Stimulated activated CD4-positive, alpha-beta T cell treated with anti-CD3 and anti-CD28 coated beads, Interleukin-12 subunit alpha, Interleukin-12 subunit beta, amount 100 ng/mL, for 4 hours (primary cell): ENCODE data around the gene LYRM4.

Experiments
- DNase-seq: peaks from one replicate; pipeline ENCODE4 v3.0.0-alpha.2; 2020

Gene LYRM4

DNA sequence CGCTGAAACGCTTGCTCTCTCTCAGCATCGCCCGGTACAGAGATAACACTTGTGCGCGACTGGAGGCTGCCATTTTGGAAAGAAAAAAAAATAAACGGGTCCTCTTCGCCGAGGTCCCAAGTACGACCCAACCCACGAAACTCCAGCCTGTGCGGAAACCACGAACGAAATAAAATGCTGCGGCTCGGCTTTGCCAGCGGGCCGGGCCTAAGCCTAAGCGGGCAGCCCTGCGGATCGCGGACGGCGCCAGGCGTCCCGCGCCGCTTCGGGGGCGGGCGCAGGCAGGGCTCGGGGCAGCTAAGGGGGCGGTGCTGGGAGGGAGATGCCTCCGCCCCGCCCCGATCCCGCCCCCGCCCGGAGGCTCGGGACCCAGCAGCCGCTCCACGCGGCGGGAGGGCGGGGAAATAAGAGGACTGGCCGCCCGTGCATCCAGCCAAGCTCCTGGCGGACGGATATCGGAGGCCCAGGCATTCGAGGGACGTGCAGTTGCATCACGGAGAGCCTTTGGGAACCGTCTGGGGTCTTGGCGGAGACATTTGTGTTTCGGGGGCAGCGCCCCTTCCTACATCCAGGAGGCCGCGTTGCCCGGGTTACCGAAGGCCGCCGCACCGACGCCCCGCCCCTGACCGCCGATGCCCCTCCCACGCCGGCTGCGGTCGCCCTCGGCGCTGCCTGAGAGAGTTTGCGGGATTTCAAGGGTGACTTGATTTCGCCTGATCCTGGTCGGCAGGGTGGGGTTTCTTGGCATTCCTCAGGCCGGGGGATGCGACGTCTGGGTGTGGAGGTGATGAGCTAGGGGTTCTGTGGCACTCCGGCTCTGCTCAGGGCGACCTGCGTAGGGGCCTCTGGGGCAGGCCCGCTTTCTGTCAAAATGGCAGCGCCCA lies at the start of gene LYRM4, which contains the start of gene FARS2:
LYRM4 (minus strand) TSS at position 290 of the 884 bp plus-strand sequence; CDS start at position 73, 217 bp downstream.
FARS2 (plus strand) TSS at position 853 of the 884 bp plus-strand sequence.
- DNase-seq, result peak; percentile 90

DNA sequence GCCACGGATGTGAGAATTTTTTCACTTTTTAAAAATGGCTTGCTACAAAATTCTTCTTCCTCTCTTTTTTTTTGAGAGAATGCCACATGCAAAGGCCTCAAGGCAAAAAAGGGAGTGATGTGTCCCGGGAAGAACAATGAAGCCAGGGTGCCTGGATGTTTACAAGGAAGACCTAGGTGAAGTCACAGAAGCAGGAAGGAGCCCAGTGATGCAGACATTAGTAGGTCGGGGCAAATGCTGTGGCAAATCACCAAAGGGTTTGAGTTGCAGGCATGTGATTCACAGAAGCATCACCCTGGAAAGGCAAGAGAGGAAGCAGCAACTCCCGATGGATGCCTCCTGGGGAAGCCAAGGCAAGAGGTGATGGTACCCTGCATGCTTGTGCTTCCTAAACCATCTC lies 47.3 kb upstream of the LYRM4 start:
- no peak for DNase-seq

DNA sequence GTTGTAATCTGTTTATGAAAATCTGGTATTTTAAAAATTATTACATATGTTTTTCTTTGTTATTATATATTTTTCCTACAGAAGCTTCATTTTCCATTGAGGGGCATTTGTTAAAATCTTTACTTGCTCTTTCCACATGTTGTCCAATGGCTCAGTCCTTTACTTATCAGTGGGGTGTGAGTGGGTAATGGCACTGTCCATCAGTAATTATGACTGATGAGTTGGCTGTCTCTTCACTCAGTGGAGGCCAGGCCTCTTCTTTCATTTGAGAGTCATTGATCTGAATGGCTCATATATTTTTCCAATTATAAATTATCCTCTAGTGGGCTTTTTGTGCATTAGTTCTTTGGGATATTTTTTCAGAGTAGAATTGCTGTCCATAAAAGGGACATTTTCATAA lies 46.3 kb upstream of the LYRM4 start:
- no peak for DNase-seq

DNA sequence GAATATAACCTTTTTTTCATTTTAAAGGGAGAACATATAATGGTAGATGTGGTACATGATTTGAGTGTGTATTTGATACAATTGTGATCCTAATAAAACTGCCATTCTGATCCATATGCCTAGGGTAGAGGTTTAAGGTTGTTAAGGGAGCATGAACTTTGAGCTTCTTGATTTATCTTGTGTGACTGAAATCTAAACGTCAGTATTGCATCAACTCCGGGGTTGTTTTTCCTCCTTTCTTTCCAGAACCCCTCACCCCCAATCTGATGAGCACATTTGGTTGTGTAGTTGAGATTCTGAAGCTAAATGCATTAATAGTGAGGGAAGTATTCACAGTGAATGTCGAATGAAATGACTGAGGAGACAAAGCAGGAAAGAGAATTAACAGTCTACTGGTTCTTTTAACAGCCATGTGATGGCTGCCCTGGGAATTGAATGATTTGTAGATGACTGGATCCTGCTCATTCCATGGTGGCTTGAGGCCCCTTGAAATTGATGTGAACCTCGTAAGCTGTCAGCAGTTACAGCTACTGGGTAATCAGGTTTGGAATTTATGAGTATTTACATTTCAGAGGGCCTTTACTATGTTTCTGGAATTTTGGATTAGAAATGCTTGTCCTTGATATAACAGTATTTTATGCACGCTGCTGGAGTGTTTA lies 45.3 kb upstream of the LYRM4 start:
- DNase-seq, result no peak

DNA sequence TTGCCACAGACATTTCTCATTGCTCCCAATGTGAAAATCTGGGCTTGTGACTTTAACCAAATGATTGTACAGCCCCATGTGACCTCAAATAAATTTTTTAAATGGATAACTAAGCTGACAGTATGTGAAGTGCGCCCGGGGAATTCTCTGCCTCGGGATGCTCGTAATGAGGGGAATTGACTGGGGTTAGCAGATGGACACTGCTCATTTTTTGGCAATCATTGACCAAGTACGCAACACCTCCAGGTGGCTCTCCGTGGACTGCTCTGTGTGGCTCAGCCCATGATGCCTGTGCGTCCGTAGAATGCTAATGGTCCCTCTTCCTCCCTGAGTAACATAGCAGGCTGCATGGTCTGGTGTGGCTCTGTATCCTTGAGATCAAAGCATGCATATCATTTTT lies 42.9 kb upstream of the LYRM4 start:
- no peak for DNase-seq

DNA sequence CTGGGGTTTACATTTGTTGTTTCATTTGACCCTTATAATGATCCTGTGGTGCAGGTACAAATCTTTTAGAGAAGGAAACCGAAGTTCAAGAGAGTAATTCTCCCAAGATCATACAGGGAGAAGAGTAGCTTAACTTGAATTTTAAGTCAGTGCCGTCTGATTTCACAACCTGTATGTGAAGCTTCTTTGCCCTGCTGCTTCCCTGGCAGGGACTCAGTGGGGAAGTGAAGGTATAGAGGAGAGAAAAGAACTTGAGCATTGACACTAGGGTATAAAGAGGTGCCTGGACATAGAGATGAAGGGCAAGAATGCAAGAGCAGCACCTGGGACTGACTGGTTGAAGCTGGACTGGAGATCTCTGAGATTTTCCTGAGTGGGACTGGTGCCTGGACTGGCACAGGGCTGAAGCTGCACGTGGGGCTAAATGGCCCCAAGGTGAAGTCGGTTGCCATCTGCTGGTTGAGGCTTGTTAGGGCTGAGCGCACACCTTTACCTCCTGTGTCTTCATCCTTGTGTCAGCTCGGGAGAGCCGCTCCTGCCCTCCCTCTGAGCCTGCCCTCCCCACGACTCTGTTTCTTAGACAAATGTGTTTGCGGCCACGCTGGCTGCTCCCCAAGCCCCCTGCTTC lies 42.4 kb upstream of the LYRM4 start:
- DNase-seq, result peak; percentile 45

DNA sequence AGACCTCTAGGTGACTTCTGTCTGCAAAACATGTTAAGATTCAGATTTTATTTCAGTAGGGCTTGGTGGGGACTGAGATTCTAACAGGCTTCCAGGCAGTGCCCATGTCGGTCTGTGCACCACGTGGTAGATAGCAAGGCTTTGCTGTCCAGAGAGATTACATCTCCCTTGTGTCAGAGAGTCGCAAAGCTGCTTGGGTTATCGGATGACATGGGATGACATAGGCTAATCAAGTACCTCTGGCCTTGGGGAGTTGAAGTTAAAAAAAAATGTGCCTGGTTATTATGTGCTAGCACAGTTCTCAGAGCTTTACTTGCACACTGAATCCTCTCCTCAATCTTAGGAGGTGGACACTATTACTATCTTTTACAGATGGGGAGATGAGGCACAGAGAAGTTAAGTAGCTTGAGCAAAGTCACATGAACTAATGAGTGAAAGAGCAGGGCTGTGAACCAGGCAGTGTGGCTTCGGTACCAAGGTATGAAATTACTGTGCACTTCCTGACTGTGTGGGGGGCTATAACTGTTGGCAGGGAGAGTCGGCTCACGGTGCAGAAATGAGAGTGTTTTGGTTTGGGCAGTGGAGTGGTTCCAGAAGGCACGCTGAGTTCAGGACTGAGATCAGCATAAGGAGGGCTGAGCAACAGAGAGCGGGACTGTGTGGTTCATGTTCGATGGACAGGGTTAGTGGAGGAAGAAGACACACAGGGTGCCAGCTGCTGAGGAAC lies 41.6 kb upstream of the LYRM4 start:
- peak; percentile 3 for DNase-seq

DNA sequence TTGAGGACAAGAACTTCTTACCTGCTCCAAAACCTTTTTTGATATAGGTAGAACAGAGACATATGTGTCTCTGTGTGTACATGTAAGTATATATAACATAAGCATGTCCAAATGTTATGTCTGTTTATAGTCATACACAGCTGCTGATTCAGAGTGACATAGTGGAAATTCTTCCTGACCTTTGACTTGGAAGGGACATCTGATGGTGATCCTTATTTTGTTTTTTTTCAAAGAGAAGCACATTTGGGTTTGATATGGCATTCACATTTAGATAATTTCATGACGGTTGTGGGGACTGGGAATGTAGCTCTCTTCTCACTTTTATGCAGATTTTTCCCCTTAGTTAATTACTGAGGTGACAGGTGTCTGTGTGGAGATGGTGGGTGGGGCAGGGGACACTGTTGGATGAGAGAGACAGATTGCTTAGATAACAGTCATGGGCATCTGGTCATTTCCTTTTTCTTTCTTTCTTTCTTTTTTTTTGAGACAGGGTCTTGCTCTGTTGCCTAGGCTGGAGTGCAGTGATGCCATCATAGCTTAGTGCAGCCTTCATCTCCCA lies 39.5 kb upstream of the LYRM4 start:
- no peak for DNase-seq

DNA sequence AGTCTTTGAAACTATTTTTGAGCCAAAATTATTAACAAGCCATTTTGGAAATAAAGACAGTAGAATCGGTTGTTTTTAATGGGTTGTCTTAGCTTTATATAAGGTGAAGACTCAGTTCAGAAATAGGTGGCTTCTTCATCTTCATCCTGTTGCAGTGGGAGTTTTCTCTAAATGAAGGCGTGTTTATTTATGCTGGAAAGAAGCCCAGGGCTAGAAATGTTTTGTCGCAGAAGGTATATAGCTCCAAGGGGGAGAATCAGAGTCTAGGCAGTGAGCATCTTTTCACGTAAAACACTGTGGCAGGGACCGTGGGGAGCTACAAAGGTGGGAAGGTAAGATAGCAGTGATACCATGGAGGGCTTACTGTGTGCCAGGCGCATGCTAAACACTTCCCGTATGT lies 34.9 kb upstream of the LYRM4 start:
- no peak for DNase-seq

DNA sequence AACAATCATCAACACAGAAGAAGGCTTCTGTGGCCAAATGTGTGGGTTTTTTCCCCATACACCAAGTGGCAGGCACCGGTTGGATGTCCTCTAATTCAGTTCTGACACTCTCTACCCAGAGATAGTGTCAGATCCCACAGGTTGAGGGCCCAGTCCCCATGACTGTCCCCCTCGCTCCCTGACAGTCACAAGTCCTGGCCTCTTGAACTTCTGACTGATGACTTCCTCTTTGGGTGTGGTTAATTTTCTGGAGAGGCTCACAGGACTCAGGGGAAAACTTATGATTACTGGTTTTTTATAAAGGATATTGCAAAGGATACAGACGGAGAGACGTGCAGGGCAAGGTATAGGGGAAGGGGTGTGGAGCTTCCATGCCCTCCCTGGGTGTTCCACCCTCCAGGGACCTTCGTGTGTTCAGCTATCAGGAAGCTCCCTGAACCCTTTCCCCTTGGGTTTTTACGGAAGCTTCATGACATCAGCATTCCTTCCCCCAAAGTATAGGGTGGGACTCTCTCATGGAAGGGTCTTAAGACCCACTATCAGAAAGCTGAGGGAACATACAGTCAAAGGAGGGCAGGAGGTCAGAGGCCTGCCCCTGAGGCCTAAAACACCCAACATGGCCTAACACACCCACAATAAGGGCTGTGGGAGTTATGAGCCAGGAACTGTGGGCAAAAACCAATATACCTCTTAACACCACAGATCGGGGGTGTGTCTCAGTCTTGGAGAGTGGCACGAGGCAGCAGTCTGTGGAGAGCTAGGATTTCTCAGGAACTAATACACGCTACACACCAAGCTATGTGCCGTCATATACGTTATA lies 33.9 kb upstream of the LYRM4 start:
- no peak for DNase-seq

DNA sequence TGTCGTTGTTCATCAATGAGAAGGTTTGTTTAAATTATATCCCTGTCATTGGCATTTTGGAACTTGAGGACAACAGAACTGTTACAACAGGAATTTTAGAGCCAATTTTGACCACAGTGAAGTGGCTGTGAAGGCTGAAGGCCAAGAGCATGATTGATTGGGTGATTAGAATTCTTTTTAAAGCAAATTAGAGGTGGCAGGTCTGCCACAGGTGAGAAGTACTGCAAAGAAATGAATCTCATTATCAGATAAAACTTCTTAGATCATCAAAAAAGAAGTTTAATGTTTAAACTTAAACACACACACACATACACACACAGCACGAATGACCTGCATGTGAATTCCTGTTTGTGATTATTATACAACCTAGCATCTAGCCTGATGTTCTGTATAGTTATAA lies 32.9 kb upstream of the LYRM4 start:
- DNase-seq, result no peak

DNA sequence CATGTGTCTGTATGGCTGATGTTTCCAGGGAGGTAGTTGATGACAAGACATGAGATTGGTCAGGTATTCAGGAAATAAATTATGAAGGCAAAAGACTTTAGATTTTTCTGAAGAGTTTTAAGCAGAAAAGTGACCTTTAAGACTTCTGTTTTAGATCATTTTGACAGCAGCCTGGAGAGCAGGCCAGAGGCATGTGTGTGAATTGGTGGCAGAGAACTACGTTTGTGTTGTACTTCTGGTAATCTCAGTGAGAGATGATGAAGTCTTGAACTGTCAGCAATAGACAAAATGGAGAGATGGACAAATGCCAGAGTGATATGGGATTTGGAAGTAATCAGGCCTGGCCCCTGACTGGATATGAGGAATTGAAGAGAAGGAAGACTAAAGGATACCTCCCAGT lies 31.4 kb upstream of the LYRM4 start:
- DNase-seq, result no peak

DNA sequence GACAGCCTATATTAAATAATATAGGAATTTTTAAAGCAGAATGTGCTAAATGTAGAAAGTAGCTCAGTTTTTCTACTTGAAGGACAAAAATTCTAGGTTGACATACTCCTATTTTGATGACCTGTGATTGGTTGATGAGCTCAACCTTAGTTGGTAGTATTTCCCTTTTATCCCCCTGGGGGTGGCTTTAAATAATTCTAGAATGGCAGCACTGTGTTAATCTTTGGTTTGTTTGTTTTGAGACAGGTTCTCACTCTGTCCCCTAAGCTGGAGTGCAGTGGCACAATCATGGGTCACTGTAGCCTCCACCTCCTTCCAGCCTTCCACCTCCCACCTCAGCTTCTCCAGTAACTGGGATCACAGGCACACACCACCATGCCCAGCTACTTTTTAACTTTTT lies 29.8 kb upstream of the LYRM4 start:
- DNase-seq, result no peak

DNA sequence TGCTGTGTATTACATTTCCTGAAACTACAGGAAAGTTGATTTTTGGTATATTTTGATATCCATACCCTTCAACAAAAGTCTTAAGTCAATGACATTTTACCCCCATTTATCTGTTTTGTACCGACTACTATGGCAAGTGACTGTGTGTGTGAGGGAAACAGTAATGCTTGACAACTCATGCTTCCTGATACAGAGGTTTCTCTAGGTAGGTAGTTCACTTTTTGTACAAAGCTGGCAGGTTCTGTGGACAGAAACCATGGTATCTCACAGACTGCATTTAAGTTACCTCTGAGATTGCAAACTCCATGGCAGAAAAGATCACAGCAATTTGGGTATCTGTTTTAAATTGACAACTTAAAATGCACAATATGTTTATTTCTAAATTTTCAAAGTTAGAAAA lies 29.3 kb upstream of the LYRM4 start:
- DNase-seq, result no peak

DNA sequence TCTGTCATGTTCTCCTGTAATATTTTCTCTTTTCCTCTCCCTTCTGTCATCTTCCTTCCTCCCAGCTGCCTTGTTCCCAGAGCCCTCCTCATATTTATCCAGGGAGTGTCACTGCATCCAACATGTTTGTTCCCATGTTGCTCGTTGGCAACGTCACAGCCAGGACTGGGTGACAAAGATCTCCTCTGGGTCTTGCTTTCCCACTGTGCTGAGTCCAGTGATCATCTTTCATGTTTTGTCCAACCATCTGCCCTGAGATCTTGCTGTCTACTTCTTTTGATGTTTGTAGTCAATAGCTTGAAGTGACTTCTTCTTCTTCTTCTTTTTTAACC lies 27.2 kb upstream of the LYRM4 start:
- no peak for DNase-seq

DNA sequence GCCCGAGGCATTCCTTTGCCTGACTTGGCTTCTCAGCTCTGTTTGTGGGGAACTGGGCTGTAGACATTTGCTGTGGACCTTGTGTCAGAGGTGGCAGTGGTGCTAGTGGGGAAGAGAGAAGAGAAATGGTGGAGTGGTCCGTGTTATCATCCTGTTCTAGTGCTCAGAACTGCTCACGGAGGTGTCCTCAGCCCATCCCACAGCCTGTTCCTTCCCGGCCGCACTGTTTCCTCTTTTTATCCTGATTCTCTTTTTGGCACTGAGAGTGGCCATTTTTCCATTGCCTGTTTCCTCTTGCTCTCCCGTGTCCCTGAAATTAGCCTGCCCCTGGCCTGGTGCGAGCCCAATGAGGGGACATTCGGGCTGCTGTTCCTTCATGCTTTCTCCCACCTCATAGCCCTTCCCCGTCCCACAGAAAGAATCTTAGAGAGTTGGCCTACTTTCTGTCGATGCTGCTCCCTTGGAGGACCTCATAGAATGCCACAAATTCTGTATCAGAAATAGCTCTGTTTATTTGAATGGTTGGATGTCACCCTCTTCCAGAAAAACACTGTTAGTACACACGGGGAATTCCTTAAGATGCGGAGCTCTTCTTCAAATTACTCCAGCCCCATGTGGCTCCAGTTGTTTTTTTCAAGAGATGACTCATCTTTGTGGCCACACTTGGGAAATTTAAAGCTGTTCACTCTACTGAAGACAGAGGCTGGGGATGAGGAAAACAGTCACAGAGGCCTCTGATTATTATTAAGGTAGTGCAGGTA lies 26.6 kb upstream of the LYRM4 start:
- DNase-seq, result no peak

DNA sequence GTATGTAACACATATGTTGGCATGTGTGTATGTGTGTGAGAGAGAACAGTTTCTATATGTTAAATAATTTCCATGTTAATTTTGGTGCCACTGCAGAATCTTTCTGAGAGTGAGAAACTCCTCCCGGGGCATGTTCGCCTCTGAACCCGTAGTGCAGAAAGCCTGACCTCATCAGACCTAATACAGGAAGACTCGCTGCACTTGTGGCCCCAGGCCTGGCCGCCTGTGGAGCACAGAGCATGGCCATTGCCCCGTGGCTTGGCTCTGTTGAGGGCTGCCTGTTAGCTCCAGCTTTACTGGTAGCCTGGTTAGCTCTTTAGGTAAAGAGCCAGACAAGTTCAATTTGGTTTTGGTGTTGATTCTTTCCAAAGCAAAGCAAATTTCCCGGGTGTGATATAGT lies 26.0 kb upstream of the LYRM4 start:
- no peak for DNase-seq

DNA sequence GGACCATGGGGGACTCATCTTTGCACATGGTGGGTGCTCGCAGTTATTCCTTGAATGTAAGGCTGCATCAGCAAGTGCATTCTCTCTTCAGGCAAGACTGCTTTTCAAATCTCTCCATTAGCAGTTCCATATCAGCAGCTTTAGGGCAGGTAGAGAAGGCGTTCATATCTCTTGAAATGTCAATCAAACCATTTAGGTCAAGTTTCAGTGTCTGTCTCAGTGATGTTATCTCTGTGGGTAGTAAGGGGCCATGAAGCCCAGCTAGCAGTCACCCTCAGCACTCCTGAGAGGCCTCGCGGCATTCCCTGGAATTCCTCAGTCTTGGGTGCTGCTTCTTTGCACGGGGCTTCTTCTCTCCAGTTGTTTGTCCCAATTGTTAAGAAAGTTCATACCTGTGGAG lies 24.8 kb upstream of the LYRM4 start:
- DNase-seq, result no peak

DNA sequence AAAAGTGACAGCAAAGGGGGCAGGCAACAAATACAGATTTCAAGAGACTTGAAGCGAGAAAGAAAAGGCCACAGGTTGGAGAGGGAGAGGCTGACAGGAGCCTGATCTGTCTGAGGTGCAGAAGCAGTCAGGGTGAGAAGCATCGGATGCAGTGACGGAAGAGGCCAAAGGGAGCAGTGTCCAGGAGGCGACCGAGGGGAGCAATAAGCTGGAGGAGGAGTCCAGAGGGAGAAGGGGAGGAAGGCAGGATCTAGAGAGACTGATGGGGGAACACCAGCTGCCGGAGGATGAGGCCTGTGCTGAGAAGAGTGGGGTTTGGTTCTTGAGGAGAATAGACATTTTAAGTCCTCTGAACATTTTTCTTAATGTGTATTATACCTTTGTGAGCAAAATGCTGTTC lies 24.3 kb upstream of the LYRM4 start:
- no peak for DNase-seq

DNA sequence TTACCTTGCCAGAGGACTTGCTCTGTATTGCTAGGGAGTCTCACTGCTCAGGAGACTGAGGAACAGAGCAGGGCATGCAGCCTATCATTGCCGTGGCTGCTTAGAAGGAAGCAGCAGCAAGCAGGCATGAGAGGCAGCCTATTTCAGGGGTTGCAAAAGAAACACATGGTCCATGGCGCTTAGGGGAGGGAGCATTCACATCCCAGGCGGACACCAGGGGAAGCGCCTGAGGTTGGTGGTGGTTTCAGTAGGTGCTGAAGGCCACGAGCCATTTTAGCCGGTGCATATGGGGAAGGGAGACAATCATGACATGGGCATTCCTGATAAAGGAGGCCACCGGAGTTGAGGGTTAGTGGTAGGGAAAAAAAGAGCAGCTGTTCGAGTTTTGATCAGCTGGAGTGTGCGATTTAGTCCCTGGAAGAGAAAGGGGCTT lies 21.5 kb upstream of the LYRM4 start:
- no peak for DNase-seq

DNA sequence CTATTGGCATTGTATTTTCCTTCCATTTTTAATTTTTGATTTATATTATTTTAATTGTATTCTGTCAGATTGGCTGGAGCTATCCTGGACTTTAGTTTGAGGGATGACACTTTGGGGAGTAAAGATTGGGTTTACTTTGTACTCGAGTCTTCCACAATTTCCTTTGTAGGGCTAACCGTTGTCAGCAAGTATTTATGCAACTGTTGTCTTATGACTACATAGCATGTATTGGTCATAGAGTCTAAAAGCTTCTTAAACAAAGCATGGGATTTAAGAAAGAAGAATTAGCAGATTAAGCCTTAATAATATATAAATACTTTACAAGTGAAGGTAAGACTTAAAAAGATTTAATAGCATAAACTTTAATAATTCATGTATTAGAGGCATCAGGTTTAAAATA lies 20.2 kb upstream of the LYRM4 start:
- DNase-seq, result no peak
